Tibial nerve (tissue), 4 donors: Measurements from ENCODE around the gene PPP1R14C.

ENCODE experiments used
- EP300 ChIP-seq, 2 donors: sonication (generic); formaldehyde crosslinking; IDR thresholded peaks; one replicate each; pipeline ENCODE4 v1.6.1; 2017; ENCODE audit warnings: antibody characterized with exemption in 2 of 2, mild to moderate bottlenecking in 1 of 2
- POLR2A ChIP-seq, 2 donors: fragments of 450-650 bp; IDR thresholded peaks; one replicate each; pipeline ENCODE4 v1.6.1; 2017; ENCODE audit warnings: antibody characterized with exemption in 2 of 2, mild to moderate bottlenecking in 2 of 2, moderate library complexity in 2 of 2
- TF ChIP-seq, protein P1 (sequence below), 5 experiments: fragments of 200-600 bp in 3 of 5; fragments of 450-650 bp in 2 of 5; sonication (generic) in 3 of 5; IDR thresholded peaks; one replicate each; pipeline ENCODE4 v1.5.1; 2016 to 2019; ENCODE audit warnings: antibody characterized with exemption in 5 of 5, mild to moderate bottlenecking in 3 of 5, moderate library complexity in 2 of 5

DNA sequence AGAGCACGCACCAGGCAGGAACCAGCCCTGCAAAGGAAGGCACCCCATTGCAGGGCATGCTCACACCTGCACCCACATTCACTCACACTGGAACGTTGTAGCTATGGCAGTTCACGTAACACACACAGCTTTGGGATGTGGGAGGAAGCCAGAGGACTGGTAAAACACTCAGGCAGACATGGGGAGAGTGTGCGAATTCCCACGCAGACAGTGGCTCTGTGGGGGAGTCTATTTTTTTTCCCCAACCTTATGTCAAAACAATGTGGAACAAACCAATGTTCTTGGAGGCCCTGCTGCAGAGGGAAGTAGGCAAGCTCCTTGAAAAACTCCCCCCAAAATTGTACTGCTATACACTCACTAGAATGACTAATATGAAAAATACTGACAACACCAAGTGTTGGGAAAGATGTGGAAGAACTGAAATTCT, 91.0 kb downstream of the PPP1R14C start:
- TF ChIP-seq POLR2A (IDR thresholded peaks at IDR 0.05), result no peak
- TF ChIP-seq, protein P1, sequence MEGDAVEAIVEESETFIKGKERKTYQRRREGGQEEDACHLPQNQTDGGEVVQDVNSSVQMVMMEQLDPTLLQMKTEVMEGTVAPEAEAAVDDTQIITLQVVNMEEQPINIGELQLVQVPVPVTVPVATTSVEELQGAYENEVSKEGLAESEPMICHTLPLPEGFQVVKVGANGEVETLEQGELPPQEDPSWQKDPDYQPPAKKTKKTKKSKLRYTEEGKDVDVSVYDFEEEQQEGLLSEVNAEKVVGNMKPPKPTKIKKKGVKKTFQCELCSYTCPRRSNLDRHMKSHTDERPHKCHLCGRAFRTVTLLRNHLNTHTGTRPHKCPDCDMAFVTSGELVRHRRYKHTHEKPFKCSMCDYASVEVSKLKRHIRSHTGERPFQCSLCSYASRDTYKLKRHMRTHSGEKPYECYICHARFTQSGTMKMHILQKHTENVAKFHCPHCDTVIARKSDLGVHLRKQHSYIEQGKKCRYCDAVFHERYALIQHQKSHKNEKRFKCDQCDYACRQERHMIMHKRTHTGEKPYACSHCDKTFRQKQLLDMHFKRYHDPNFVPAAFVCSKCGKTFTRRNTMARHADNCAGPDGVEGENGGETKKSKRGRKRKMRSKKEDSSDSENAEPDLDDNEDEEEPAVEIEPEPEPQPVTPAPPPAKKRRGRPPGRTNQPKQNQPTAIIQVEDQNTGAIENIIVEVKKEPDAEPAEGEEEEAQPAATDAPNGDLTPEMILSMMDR (IDR thresholded peaks at IDR 0.05), result no peak
- no peak for TF ChIP-seq EP300 (IDR thresholded peaks at IDR 0.05)
